AG09309 (cell line): ENCODE measurements around the gene PCCA.

Experiments used
- DNase-seq: peaks from one replicate; pipeline ENCODE4 v3.0.0-alpha.2; 2010; ENCODE audit warnings: low read depth
- H3K4me3 ChIP-seq: 2 replicates; pipeline ENCODE4 v1.5.1; 2011; ENCODE audit warnings: mild to moderate bottlenecking, low read depth, low read length, moderate library complexity; ENCODE audit not compliant: control insufficient read depth
- TF ChIP-seq, protein P1 (sequence below): IDR thresholded peaks from 2 replicates; pipeline ENCODE4 v1.5.1; 2011; ENCODE audit warnings: mild to moderate bottlenecking, low read depth, low read length, inconsistent platforms; ENCODE audit not compliant: insufficient read depth, control insufficient read depth; ENCODE audit errors: missing control alignments

PCCA gene

GRCh38 chr13:100535426-100536135, 446.7 kb downstream of the PCCA start:
- TF ChIP-seq, protein P1, sequence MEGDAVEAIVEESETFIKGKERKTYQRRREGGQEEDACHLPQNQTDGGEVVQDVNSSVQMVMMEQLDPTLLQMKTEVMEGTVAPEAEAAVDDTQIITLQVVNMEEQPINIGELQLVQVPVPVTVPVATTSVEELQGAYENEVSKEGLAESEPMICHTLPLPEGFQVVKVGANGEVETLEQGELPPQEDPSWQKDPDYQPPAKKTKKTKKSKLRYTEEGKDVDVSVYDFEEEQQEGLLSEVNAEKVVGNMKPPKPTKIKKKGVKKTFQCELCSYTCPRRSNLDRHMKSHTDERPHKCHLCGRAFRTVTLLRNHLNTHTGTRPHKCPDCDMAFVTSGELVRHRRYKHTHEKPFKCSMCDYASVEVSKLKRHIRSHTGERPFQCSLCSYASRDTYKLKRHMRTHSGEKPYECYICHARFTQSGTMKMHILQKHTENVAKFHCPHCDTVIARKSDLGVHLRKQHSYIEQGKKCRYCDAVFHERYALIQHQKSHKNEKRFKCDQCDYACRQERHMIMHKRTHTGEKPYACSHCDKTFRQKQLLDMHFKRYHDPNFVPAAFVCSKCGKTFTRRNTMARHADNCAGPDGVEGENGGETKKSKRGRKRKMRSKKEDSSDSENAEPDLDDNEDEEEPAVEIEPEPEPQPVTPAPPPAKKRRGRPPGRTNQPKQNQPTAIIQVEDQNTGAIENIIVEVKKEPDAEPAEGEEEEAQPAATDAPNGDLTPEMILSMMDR: no peak
- DNase-seq: no peak
- no peak overlapping the region for H3K4me3 ChIP-seq

GRCh38 chr13:100536643-100537180, 447.8 kb downstream of the PCCA start:
- TF ChIP-seq, protein P1: no peak
- DNase-seq: no peak

DNA sequence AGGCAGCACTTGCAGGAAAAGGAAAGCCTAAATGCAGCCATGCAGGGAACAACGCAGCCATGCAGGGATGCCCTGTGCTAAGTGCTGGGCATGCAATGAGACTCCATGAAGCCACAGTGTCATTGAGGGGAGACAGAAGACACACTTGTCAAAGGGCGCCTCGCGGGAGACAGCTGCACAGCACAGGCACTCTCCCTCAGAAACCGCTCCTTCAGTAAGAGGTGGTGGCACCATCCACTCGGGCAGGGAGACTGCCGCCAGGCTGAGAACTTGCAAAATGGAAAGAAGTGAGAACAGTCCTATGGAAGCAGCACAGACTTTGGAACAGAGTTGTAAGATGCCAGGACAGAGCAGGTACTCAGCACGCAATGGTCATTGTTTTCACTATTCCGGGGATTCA, 448.6 kb downstream of the PCCA start:
- TF ChIP-seq, protein P1: no peak
- no peak for DNase-seq
- H3K4me3 ChIP-seq: no peak overlapping the region

More at GRCh38 chr13:100536643-100537180, 447.8 kb downstream of the PCCA start:
- H3K4me3 ChIP-seq: no peak overlapping the region

DNA sequence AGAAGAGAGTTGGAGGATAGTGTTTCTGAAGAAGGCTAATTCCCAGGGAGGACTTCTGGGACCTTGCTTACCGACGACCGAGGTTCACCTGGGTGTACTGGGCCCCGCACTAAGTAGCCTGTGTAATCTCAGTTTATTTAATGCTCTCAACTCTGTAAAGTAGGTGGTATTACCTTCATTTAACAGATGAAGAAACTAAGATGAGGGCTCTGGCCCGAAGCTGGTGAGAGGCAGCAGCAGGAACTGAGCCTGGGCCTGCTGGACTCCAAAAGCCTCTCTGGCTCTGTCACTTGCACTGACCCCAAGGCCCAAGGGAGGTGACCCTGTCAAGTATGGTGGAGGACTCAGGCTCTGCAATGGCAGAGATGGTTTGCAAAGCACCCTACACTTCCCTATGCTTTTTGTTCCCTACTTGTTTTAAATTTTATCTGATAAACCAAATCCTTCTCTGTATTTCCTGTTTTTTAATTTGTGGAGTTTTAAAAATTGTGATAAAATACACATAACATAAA, 449.1 kb downstream of the PCCA start:
- TF ChIP-seq, protein P1: no peak
- no peak overlapping the region for H3K4me3 ChIP-seq
- no peak for DNase-seq

DNA sequence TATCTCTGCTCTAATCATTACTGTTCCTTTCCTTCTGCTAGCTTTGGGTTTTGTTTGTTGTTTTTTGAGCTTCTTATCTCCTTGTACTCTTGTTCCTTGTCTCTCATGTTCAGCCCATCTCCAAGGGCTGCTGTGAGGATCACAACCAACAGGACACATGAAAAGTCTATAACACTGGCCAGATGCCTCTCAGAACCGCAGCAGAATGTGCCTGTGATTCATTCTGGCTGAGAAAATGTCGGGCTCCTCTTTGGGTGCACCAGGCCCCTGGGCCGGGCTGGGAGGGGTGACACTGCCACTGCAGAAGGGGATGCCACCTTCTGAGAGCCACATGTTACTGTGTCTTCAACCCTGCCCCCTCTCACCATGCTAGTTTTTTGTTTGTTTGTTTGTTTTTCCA, 451.7 kb downstream of the PCCA start:
- no peak overlapping the region for H3K4me3 ChIP-seq
- TF ChIP-seq, protein P1: no peak
- no peak for DNase-seq

DNA sequence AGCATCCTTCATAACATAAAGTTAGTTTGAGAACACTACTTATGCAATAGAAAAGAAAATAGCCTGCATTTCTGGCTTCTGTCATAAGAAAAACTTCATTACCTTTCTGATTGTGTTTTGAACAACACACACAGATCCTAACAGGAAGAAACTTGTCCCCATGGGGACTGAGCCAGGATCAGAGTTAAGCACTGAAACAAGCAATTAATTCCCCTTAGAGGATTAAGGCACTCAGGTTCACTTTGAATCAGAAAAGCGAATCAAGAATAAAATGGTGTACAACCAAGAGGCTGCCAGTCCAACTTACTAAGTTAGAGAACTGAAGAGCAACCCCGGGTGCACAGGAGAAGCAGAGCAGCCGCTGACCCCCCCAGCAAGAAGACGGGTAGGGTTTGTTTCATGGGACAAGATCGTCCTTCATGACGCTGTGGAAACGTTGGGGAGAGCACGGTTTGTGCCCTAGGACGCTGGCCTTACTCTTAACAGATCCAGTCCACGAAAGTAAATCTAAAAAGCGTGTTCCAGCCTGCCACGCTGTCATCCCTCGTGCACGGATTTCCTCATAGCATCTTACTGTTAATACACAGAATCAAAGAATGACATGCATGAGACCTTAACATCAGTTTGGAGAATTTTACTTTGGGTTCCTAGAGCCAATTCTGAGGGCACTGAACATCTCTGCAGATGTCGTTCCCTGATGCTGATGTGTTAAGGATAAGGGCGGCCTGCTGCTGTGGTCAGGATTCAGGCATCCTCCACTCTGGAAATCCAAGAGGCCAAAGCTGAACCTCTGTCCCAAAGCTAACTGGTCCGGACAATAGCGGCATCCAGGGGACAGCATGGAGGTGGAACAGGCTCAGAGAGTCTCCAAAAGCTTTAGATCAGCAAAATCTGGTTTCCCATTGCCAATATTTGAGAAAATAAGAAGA, 453.3 kb downstream of the PCCA start:
- TF ChIP-seq, protein P1: no peak
- no peak overlapping the region for H3K4me3 ChIP-seq
- DNase-seq: no peak
